ENCODE data around the gene PTPRG.

PTPRG gene

GRCh38 chr3:61765157-61765876, 203.9 kb downstream of the PTPRG start:
- no peak for DNase-seq (ENCODE audit: low read depth in 2 of 2)

DNA sequence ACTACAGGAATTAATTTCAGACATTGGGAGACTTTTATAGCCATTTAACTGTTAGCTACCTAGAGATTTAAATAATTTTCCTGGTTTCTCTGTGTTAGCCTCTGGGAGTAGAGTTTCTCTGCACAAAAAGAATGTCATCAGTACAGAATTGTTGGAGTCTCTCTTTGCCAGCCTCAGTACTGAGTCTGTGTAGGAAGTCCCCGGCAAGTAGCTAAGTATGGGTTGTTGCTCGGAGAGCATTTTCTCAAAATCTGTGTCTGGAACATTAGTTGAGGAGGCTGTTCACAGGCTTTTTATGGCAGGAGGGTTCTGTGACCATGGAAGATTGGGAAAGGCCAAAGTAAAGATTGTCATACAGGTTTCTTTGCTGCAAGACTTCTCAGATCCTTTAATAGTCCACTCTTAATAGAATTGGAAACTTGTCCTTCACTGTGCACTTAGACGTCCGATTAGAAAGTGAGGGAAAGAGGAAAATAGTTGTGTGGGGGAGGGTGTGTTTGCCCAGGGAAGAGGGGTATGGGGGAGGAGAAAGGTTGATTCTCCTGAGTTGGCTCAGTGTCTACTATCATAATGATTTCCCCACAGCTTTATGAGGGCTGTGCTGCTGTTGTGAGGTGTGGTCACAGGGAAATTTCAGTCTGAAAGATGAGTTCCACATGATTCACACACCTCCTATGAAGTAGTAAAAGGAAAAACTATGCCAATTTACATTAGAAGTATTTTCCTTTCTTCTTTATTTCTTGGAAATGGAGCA, 207.1 kb downstream of the PTPRG start:
- DNase-seq (ENCODE audit: low read depth in 2 of 2) = no peak

DNA sequence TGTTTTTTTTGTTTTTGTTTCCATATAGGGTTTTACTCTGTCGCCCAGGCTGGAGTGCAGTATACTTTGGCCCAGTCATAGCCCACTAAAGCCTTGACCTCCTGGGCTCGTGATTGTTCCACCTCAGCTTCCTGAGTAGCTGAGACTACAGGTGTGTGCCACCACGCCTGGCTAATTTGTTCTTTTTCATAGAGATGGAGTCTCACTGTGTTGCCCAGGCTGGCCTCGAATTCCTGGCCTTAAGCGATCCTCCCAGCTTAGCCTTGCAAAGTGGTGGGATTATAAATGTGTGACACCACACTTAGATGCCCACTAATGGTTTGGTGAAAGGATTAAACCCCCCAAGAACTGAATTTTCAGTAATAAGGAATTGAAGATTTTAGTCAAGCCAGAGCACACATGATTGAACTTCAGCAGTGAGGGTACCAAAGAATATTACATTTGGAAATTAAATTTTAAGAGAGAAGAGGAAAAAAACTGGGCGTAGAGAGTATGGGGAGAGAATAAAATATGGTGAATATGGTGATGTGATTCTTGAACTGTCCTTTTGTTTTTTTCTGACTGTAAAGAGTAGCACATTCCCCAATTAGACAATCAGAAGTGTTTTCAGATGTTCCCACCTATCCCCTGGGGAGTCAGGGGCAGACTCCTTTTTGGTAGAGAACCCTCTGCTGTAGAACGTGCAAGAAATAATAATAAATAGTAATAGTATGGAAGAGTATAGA, 208.1 kb downstream of the PTPRG start:
- DNase-seq (ENCODE audit: low read depth in 2 of 2) = no peak

- no peak for DNase-seq (ENCODE audit: low read depth in 2 of 2)
These were observed 210.6 kb downstream of the PTPRG start for GRCh38 chr3:61771976-61772375.

- no peak for DNase-seq (ENCODE audit: low read depth in 2 of 2)
These were observed 211.1 kb downstream of the PTPRG start for GRCh38 chr3:61772456-61772855.

GRCh38 chr3:61774279-61774890, 213.0 kb downstream of the PTPRG start:
- DNase-seq (ENCODE audit: low read depth in 2 of 2) = no peak

DNA sequence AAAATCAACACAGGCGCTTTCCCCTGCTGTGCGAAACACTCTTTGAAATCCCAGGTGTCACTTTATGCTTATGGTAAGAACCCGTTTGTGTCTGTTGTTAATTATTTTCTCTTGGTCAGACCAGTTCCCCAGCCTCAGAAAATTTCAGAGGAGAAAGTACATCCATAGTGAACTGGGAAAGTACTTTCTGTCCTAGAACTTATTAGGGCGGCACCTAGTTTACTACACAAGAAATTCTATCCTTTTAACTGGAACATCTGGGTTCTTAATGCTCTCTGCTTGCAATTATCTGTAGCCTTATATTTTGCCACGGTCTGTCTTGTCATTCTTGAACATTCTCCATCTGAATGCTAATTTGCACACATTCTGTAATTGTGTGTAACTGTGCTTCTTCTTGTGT, 215.0 kb downstream of the PTPRG start:
- DNase-seq (ENCODE audit: low read depth in 2 of 2) = no peak

GRCh38 chr3:61777483-61777882, 216.1 kb downstream of the PTPRG start:
- no peak for DNase-seq (ENCODE audit: low read depth in 2 of 2)

GRCh38 chr3:61778095-61778494, 216.7 kb downstream of the PTPRG start:
- DNase-seq (ENCODE audit: low read depth in 2 of 2) = no peak

DNA sequence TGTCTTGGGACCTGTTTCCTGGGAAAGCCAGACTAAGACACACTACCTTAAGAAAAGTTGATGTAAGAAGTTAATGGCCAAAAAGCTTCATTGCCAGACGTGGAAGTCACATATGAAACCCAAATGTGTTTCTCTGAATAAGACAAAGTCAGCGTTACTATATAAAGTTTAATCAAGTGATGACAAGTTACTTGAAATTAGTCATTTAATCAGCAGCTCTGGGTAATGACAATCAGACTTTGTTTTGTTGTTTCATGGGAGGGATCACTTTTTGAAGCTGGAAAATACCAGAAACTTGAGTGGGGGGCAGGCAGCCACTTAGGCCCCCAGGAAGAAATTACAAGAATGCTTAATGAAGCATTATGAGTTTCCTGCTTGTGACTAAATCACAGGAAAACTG, 218.6 kb downstream of the PTPRG start:
- no peak for DNase-seq (ENCODE audit: low read depth in 2 of 2)

- no peak for DNase-seq (ENCODE audit: low read depth in 2 of 2)
These were observed 219.3 kb downstream of the PTPRG start for GRCh38 chr3:61780455-61781228.

- no peak for DNase-seq (ENCODE audit: low read depth in 2 of 2)
These were observed 222.8 kb downstream of the PTPRG start for GRCh38 chr3:61783993-61784718.

DNA sequence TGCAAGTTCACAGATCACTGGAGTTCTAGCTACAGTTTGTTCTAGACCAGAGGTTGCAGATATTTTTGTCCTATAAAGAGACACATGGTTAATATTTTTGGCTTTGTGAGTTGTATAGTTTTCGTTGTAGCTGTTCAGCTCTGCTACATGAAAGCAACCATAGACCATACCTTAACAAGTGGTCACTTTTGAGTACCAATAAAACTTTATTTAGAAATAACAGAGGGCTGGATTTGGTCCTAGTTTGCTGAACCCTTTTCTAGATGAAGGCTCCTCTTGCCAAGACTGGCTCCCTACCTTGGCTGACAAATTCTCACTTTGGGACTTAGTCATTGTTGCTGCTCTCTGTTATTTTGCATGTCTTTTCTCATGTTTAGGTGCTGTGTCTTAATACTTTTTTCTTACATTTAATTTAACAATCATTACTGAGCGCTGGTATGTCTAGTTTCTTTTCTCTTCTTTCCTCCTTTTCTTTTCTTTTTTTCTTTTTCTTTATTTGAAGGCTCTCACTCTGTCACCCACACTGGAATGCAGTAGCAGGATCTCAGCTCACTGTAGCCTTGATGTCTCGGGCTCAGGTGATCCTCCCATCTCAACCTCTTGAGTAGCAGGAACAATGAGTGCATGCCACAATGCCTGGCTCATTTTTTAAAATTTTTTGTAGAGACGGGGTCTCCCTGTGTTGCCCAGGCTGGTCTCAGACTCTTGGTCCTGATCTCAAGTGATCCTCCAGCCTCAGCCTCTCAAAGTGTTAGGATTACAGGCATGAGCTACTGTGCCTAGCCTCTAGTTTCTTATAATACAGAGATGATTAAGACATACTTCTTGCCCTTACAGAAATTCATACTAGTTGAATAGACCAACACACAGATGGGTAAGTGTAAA, 227.5 kb downstream of the PTPRG start:
- DNase-seq (ENCODE audit: low read depth in 2 of 2) = no peak

GRCh38 chr3:61789861-61790260, 228.5 kb downstream of the PTPRG start:
- no peak for DNase-seq (ENCODE audit: low read depth in 2 of 2)

- DNase-seq (ENCODE audit: low read depth in 2 of 2) = no peak
These were observed 229.0 kb downstream of the PTPRG start for GRCh38 chr3:61790411-61790810.

GRCh38 chr3:61793056-61793455, 231.7 kb downstream of the PTPRG start:
- no peak for DNase-seq (ENCODE audit: low read depth in 2 of 2)

- DNase-seq (ENCODE audit: low read depth in 2 of 2) = no peak
These were observed 232.2 kb downstream of the PTPRG start for GRCh38 chr3:61793521-61793920.

DNA sequence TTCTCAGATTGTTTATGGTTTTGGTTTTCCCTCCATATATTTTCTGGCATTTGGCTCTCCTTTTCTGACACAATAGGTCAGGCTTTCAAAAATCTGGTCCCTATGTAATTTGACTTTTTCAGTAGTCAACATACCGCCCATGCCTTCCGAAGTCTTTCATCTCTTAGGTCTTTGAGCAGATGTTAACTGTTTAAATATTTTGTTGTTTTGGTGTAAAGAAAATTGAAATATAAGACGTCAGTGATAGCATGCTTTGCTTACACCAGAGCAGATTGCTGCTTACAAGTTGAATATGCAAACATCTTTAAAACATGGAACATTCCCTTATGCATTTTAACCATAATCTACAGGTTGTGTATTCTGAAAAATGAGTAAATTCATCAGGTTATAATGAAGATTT, 233.0 kb downstream of the PTPRG start:
- no peak for DNase-seq (ENCODE audit: low read depth in 2 of 2)

DNA sequence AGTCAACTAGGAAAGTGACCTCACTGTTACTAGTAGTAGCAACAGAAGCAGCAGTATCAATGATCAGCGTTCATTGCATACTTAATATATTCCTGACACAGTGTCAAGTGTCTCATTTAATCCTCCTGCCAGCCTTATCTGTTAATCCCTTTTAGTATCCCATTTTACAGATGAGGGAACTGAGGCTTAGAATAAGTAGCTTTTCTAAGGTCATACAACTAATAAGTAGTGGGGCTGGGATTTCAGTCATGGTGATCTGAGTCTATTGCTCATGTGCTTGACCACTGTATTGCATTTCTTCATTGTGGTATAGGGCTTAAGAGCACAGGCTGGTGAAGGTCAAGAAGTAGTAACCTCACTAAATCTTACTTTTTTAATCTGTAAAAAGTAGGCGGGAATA, 233.6 kb downstream of the PTPRG start:
- no peak for DNase-seq (ENCODE audit: low read depth in 2 of 2)
